Measurements from ENCODE around the gene CTSF. TPM values are rescaled to one million over a fixed set of nuclear protein-coding genes. Genes with fewer than 3 reads are reported as not detected.
A peak's percentile ranks its signal among the peaks of the same experiment; 100 is the strongest.
"Not testable (repeated sequence)": the region's sequence is repeated elsewhere in the genome, so short reads cannot be mapped to it uniquely, and the experiment has no call there.

CTSF gene
- total and polyA plus RNA-seq, 2 experiments from 2014 or later, result 0.60 to 1.1 TPM

DNA sequence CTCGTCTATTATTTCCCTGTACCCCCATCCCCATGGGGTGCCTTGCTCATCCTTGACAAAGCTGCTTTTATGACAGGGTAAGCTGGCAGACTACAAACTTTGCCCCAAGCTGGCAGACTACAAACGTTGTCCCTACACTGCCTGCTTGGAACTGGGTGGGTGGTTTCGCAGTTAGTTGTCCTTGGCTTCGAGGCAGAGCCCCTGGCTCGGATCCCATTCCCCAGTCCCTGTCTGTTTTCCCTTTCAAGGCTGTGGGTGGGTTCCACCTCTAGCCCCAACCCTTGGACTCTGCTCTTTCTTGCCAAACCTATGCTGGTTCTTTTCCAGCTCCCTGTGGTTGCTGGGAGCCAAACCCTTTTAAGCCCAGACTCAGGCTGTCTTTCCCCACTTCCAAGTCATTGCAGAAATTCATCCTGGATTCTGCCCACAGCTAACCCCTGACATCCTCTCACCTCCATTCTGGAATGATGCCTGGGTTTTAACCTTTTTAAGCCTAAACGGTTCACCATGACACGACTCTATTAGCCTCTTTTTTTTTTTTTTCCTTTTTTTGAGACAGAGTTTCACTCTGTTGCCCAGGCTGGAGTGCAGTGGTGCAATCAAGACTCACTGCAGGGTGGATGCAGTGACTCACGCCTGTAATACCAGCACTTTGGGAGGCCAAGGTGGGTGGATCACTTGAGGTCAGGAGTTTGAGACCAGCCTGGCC, 38.9 kb upstream of the CTSF start:
- no peaks in the 10 kb centered on the region for H3K9me3 ChIP-seq (ENCODE audit: low read depth)
- H3K36me3 ChIP-seq (replicated peaks; ENCODE audit: insufficient read depth, low read depth), result no peaks in the 10 kb centered on the region
- WGBS (ENCODE audit: low lambda C conversion rate, missing lambda C conversion rate), result 74% methylated on average over 8 of the region's 8 CpGs
- peak overlapping the region; percentile 61 for H3K27ac ChIP-seq
- H4K20me1 ChIP-seq (ENCODE audit: insufficient read depth, poor library complexity, severe bottlenecking), result no peaks in the 10 kb centered on the region
- no peaks in the 10 kb centered on the region for H3K79me2 ChIP-seq
- H2AFZ ChIP-seq, result no peak overlapping the region
- DNase-seq (ENCODE audit: low spot score), result peak; percentile 58
- H3K4me3 ChIP-seq, result no peak overlapping the region
- peaks cover 7% of the 10 kb centered on the region for H3K4me1 ChIP-seq (ENCODE audit: insufficient read depth)
- TF ChIP-seq, protein P1, sequence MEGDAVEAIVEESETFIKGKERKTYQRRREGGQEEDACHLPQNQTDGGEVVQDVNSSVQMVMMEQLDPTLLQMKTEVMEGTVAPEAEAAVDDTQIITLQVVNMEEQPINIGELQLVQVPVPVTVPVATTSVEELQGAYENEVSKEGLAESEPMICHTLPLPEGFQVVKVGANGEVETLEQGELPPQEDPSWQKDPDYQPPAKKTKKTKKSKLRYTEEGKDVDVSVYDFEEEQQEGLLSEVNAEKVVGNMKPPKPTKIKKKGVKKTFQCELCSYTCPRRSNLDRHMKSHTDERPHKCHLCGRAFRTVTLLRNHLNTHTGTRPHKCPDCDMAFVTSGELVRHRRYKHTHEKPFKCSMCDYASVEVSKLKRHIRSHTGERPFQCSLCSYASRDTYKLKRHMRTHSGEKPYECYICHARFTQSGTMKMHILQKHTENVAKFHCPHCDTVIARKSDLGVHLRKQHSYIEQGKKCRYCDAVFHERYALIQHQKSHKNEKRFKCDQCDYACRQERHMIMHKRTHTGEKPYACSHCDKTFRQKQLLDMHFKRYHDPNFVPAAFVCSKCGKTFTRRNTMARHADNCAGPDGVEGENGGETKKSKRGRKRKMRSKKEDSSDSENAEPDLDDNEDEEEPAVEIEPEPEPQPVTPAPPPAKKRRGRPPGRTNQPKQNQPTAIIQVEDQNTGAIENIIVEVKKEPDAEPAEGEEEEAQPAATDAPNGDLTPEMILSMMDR (IDR thresholded peaks at IDR 0.05; ENCODE audit: poor library complexity), result no peak
- TF ChIP-seq EZH2 (IDR thresholded peaks at IDR 0.05; ENCODE audit: borderline replicate concordance), result no peak
- TF ChIP-seq EZH2phosphoT487 (IDR thresholded peaks at IDR 0.05; ENCODE audit: low read depth, severe bottlenecking, unreplicated experiment), result no peak
- H3K4me2 ChIP-seq, result no peak overlapping the region
- no peaks in the 10 kb centered on the region for H3K9me2 ChIP-seq (replicated peaks; ENCODE audit: insufficient read depth)
- no peaks in the 10 kb centered on the region for H3K27me3 ChIP-seq

DNA sequence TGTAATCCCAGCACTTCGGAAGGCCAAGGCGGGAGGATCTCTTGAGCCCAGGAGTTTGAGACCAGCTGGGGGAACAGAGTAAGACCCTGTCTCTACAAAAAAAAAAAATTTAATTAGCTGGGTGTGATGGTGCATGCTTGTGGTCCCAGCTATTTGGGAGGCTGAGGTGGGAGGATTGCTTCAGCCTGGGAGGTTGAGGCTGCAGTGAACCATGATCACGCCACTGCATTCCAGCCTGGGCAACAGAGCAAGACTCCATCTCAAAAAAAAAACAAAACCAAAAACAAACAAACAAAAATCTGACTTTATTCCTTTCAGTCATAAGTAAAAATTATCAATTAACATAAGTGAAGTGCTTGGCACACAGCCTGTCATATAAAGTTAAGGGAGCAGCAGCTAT, 38.2 kb upstream of the CTSF start:
- H4K20me1 ChIP-seq (ENCODE audit: insufficient read depth, poor library complexity, severe bottlenecking); DNase-seq (ENCODE audit: low spot score); H3K9me2 ChIP-seq (replicated peaks; ENCODE audit: insufficient read depth); H3K4me3 ChIP-seq; H3K36me3 ChIP-seq (replicated peaks; ENCODE audit: insufficient read depth, low read depth); H3K4me1 ChIP-seq (ENCODE audit: insufficient read depth); H2AFZ ChIP-seq; H3K79me2 ChIP-seq; H3K9me3 ChIP-seq (ENCODE audit: low read depth); H3K27me3 ChIP-seq; H3K4me2 ChIP-seq: not testable (repeated sequence)
- 92% methylated on average over 3 of the region's 3 CpGs for WGBS (ENCODE audit: low lambda C conversion rate, missing lambda C conversion rate)
- H3K27ac ChIP-seq, result peak overlapping the region; percentile 61

DNA sequence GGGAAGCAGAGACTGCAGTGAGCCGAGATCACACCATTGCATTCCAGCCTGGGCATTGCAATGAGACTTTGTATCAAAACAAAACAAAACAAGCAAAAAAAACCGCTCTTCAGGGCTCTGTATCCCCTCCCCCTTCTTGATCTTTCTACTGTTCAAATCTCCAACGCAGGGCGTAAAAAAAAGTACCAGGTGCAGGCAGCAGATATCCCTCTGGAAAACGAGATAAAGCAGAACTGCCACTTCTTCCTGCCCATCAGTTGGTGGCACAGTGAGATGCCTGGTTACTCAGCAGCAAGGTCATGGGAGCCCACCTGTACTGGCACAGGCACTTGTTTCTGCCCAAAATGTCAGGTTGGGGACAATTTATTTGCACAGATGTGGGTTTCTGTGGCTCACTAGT, 35.7 kb upstream of the CTSF start:
- Histone ChIP-seq H3K27ac (no peak overlapping the region), H3K27me3 (no peaks in the 10 kb centered on the region), H4K20me1 (ENCODE audit: insufficient read depth, poor library complexity, severe bottlenecking) (no peaks in the 10 kb centered on the region), H3K4me3 (no peak overlapping the region), H3K9me2 (replicated peaks; ENCODE audit: insufficient read depth) (no peaks in the 10 kb centered on the region), H3K36me3 (replicated peaks; ENCODE audit: insufficient read depth, low read depth) (no peaks in the 10 kb centered on the region), H3K4me1 (ENCODE audit: insufficient read depth) (peaks cover 10% of the 10 kb centered on the region), H2AFZ (no peak overlapping the region), H3K9me3 (ENCODE audit: low read depth) (no peaks in the 10 kb centered on the region), H3K4me2 (no peak overlapping the region), H3K79me2 (no peaks in the 10 kb centered on the region)
- 92% methylated on average over 5 of the region's 5 CpGs for WGBS (ENCODE audit: low lambda C conversion rate, missing lambda C conversion rate)
- TF ChIP-seq EZH2 (IDR thresholded peaks at IDR 0.05; ENCODE audit: borderline replicate concordance), result no peak
- TF ChIP-seq EZH2phosphoT487 (IDR thresholded peaks at IDR 0.05; ENCODE audit: low read depth, severe bottlenecking, unreplicated experiment), result no peak
- TF ChIP-seq, protein P1 (IDR thresholded peaks at IDR 0.05; ENCODE audit: poor library complexity), result no peak
- no peak for DNase-seq (ENCODE audit: low spot score)

DNA sequence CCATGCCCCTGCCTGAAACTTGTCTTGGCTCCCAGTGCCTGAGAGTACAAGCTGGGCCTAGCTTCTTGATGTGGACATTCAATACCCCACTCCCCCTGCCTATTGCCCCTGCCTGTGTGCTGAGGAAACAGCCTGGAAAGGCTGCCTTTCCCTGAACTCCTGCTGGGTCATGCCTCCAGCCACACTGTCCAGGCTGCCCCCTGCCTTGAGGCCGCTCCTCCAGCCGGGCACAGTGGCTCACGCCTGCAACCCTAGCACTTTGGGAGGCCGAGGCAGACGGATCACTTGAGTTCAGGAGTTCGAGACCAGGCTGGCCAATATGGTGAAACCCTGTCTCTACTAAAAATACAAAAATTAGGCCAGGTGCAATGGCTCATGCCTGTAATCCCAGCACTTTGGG, 34.7 kb upstream of the CTSF start:
- Histone ChIP-seq H3K27ac (no peak overlapping the region), H4K20me1 (ENCODE audit: insufficient read depth, poor library complexity, severe bottlenecking) (no peaks in the 10 kb centered on the region), H3K36me3 (replicated peaks; ENCODE audit: insufficient read depth, low read depth) (no peaks in the 10 kb centered on the region), H3K4me3 (no peak overlapping the region), H3K79me2 (no peaks in the 10 kb centered on the region), H3K4me1 (ENCODE audit: insufficient read depth) (peaks cover 10% of the 10 kb centered on the region), H3K9me2 (replicated peaks; ENCODE audit: insufficient read depth) (no peaks in the 10 kb centered on the region), H2AFZ (no peak overlapping the region), H3K27me3 (no peaks in the 10 kb centered on the region), H3K4me2 (no peak overlapping the region), H3K9me3 (ENCODE audit: low read depth) (no peaks in the 10 kb centered on the region)
- WGBS (ENCODE audit: low lambda C conversion rate, missing lambda C conversion rate), result 93% methylated on average over 6 of the region's 6 CpGs
- no peak for DNase-seq (ENCODE audit: low spot score)
- TF ChIP-seq, protein P1 (IDR thresholded peaks at IDR 0.05; ENCODE audit: poor library complexity), result no peak
- TF ChIP-seq EZH2 (IDR thresholded peaks at IDR 0.05; ENCODE audit: borderline replicate concordance), result no peak
